Panc1 (cell line): ENCODE results near the gene MRAS. TPM values are rescaled to one million over a fixed set of nuclear protein-coding genes. Genes with fewer than 3 reads are reported as not detected.

ENCODE experiments used
- ATAC-seq: fragments of 200-7000 bp; cut with Tn5 transposase; 2 replicates; pipeline ENCODE4 v1.9.1; 2020; ENCODE audit warnings: mild to moderate bottlenecking, moderate library complexity
- BruUV-seq: library from RNA; stranded (reverse); fragments of 400-500 nt; replicated peaks from 2 replicates; lab custom pipeline; 2021; lab: Mats Ljungman, UMichigan
- CTCF ChIA-PET: fragments of 300-600 bp; sonication (Branson Sonifier 250); formaldehyde crosslinking; loops from one replicate; lab custom pipeline; 2022; ENCODE audit warnings: antibody characterized with exemption; lab: Charles Lee
- POLR2A ChIA-PET: fragments of 300-600 bp; sonication (Branson Sonifier 250); formaldehyde crosslinking; loops from one replicate; lab custom pipeline; 2022; ENCODE audit warnings: antibody characterized with exemption; lab: Charles Lee
- DNase-seq: peaks from one replicate; pipeline ENCODE4 v3.0.0-alpha.2; 2010; ENCODE audit warnings: low read depth, low spot score
- H3K27ac ChIP-seq: 2 replicates; pipeline ENCODE4 v1.5.1; 2011; ENCODE audit warnings: mild to moderate bottlenecking, low read length, inconsistent platforms
- H3K27me3 ChIP-seq: fragments of 200-500 bp; sonication (Bioruptor generic); 2 replicates; pipeline ENCODE4 v1.6.0; 2014; ENCODE audit warnings: low read length, inconsistent platforms; ENCODE audit not compliant: control insufficient read depth, insufficient read depth
- H3K36me3 ChIP-seq: fragments of 200-500 bp; sonication (Bioruptor generic); 2 replicates; pipeline ENCODE4 v1.5.1; 2014; ENCODE audit warnings: inconsistent platforms, mild to moderate bottlenecking, low read length, moderate library complexity; ENCODE audit not compliant: control insufficient read depth, insufficient read depth
- H3K4me1 ChIP-seq: 2 replicates; pipeline ENCODE4 v1.5.1; 2011; ENCODE audit warnings: inconsistent platforms, mild to moderate bottlenecking, low read length, moderate library complexity; ENCODE audit not compliant: control insufficient read depth, insufficient read depth
- H3K4me3 ChIP-seq, 2 experiments: 2 replicates each; pipeline ENCODE4 v1.5.1; 2011 to 2012; ENCODE audit warnings: low read depth in 2 of 2, low read length in 2 of 2, mild to moderate bottlenecking in 2 of 2, inconsistent platforms in 1 of 2, moderate library complexity in 1 of 2
- H3K9me3 ChIP-seq: fragments of 200-500 bp; sonication (Bioruptor generic); 2 replicates; pipeline ENCODE4 v1.5.1; 2014; ENCODE audit warnings: low read depth, mild to moderate bottlenecking, inconsistent platforms, low read length, moderate library complexity; ENCODE audit not compliant: control insufficient read depth, insufficient read depth
- CTCF ChIP-seq: fragments of 450-650 bp; IDR thresholded peaks from 2 replicates; pipeline ENCODE4 v1.5.1; 2017; ENCODE audit warnings: mild to moderate bottlenecking
- POLR2AphosphoS5 ChIP-seq: IDR thresholded peaks from 2 replicates; pipeline ENCODE4 v1.6.1; 2012; ENCODE audit warnings: mild to moderate bottlenecking, low read depth, low read length, moderate library complexity
- SIN3A ChIP-seq: IDR thresholded peaks from 2 replicates; pipeline ENCODE4 v1.6.1; 2012; ENCODE audit warnings: low read depth, mild to moderate bottlenecking, low read length, moderate library complexity, borderline replicate concordance; ENCODE audit not compliant: insufficient read depth
- TCF7L2 ChIP-seq: IDR thresholded peaks from 2 replicates; pipeline ENCODE4 v1.6.1; 2011; ENCODE audit warnings: mild to moderate bottlenecking, low read depth, low read length, inconsistent platforms
- in situ Hi-C: cut with HindIII; loops from 2 replicates; pipeline ENCODE4 v1.10.0; 2016; ENCODE audit warnings: low sequenced_read_pairs, low pct_unique_long_range_greater_than_20kb
- intact Hi-C: fragments of 100-400 bp; cut with micrococcal nuclease; formaldehyde crosslinking; loops from one replicate; pipeline ENCODE4 v1.10.0; 2022; ENCODE audit not compliant: unreplicated experiment
- total RNA-seq: library from RNA; stranded (reverse); gene quantifications from one replicate; pipeline ENCODE4 v1.2.1, GENCODE V29; 2021; ENCODE audit not compliant: unreplicated experiment
- TF ChIP-seq, protein P1 (sequence below), 2 experiments: IDR thresholded peaks; 2 replicates each; pipeline ENCODE4 v1.6.1; 2011 to 2012; ENCODE audit warnings: low read depth in 2 of 2, control low read depth in 1 of 2, low read length in 1 of 2, mild to moderate bottlenecking in 1 of 2, moderate library complexity in 1 of 2; ENCODE audit not compliant: insufficient read depth in 1 of 2

The MRAS gene
- total RNA-seq, 1 experiment from 2014 or later = 14.2 TPM

DNA sequence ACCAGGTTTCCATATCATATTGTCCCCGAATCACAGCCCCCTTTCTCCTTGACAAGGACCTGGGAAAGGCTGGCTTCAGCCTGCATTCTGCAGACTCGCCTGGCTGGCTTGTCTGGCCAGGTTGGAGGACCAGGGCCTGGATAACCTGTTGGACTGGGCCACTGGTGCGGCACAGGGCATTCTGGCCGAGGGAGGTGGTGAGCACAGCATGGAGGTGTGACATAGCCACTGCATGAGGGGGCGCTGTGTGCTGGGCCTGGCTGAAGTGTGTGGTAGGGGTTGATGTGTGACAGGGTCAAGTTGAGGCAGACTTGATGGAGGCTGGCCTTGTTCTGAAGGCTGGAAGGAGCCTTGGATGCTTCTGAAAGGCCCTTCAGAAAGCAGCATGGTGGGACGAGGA, 88.9 kb downstream of the MRAS start:
- ChIA-PET CTCF (interaction anchor here (0.5 kb wide), 1 partner anchor 743 kb away, joined by 3 read pairs; no protein-coding TSS in a partner anchor), POLR2A (no interaction called here)
- no TSS peak for BruUV-seq
- ATAC-seq (no peak), DNase-seq (no peak)
- Histone ChIP-seq H3K36me3 (no peaks in the 10 kb centered on the region), H3K27me3 (peaks cover 4% of the 10 kb centered on the region; the same call in 1 of the 2 replicates), H3K4me1 (peaks cover 3% of the 10 kb centered on the region; the same call in 1 of the 2 replicates), H3K9me3 (no peaks in the 10 kb centered on the region; the same call in 1 of the 2 replicates), H3K4me3 (no peak overlapping the region), H3K27ac (no peak overlapping the region)
- intact Hi-C loops = no loop called here
- in situ Hi-C loops = no loop called here
- TF ChIP-seq CTCF (no peak), SIN3A (no peak), TCF7L2 (no peak), POLR2AphosphoS5 (no peak)
- TF ChIP-seq, protein P1, sequence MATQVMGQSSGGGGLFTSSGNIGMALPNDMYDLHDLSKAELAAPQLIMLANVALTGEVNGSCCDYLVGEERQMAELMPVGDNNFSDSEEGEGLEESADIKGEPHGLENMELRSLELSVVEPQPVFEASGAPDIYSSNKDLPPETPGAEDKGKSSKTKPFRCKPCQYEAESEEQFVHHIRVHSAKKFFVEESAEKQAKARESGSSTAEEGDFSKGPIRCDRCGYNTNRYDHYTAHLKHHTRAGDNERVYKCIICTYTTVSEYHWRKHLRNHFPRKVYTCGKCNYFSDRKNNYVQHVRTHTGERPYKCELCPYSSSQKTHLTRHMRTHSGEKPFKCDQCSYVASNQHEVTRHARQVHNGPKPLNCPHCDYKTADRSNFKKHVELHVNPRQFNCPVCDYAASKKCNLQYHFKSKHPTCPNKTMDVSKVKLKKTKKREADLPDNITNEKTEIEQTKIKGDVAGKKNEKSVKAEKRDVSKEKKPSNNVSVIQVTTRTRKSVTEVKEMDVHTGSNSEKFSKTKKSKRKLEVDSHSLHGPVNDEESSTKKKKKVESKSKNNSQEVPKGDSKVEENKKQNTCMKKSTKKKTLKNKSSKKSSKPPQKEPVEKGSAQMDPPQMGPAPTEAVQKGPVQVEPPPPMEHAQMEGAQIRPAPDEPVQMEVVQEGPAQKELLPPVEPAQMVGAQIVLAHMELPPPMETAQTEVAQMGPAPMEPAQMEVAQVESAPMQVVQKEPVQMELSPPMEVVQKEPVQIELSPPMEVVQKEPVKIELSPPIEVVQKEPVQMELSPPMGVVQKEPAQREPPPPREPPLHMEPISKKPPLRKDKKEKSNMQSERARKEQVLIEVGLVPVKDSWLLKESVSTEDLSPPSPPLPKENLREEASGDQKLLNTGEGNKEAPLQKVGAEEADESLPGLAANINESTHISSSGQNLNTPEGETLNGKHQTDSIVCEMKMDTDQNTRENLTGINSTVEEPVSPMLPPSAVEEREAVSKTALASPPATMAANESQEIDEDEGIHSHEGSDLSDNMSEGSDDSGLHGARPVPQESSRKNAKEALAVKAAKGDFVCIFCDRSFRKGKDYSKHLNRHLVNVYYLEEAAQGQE (IDR thresholded peaks at IDR 0.05; ENCODE audit: insufficient read depth in 1 of 2, low read depth in 2 of 2, low read length in 1 of 2) = no peak

DNA sequence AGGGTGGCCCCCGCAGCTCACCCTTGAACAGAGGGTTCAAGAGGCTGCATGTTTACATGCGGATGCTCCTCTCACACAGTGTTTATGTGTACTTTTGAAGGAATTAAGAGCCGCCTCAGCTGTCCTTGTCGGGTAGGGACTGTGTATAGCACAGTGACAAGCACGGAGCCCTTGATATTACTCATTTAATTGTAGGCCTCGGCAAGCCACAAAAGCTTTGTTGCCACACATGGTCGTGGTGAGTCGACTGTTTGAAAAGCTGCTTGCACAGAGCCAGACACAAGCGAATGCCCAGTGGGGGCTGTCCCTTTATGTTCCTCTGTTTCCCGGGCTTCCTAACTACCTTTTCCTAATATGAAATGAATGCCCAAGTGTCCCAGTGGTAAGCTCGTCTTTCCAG, 90.5 kb downstream of the MRAS start:
- in situ Hi-C loops (no loop called here), intact Hi-C loops (no loop called here)
- ChIA-PET CTCF (no interaction called here), POLR2A (no interaction called here)
- Histone ChIP-seq H3K4me1 (peaks cover 3% of the 10 kb centered on the region; the same call in 1 of the 2 replicates), H3K36me3 (no peaks in the 10 kb centered on the region), H3K27me3 (no peaks in the 10 kb centered on the region), H3K9me3 (no peaks in the 10 kb centered on the region; the same call in 1 of the 2 replicates), H3K4me3 (no peak overlapping the region), H3K27ac (no peak overlapping the region)
- no TSS peak for BruUV-seq
- TF ChIP-seq POLR2AphosphoS5 (no peak), CTCF (no peak), TCF7L2 (no peak), SIN3A (no peak)
- TF ChIP-seq, protein P1 (IDR thresholded peaks at IDR 0.05; ENCODE audit: insufficient read depth in 1 of 2, low read depth in 2 of 2, low read length in 1 of 2) = no peak
- no peak for DNase-seq
- no peak for ATAC-seq
